DOHH2 (cell line): ENCODE data around the gene RPL36AL.
"Not testable (repeated sequence)": the region's sequence is repeated elsewhere in the genome, so short reads cannot be mapped to it uniquely, and the experiment has no call there.

Experiments used
- H3F3A ChIP-seq: fragments of 200-600 bp; sonication (generic), shearing (Covaris generic); 2 replicates; pipeline ENCODE4 v1.6.0; 2016; ENCODE audit warnings: antibody characterized with exemption, mild to moderate bottlenecking; ENCODE audit not compliant: control insufficient read depth, insufficient read depth
- H3K27ac ChIP-seq: fragments of 200-600 bp; sonication (generic); 2 replicates; pipeline ENCODE4 v1.5.1; 2014; ENCODE audit warnings: low read depth, mild to moderate bottlenecking, low read length, moderate library complexity
- H3K27me3 ChIP-seq: fragments of 200-600 bp; sonication (generic); 2 replicates; pipeline ENCODE4 v1.6.1; 2014; ENCODE audit warnings: mild to moderate bottlenecking, low read length, mixed read lengths; ENCODE audit not compliant: control insufficient read depth
- H3K36me3 ChIP-seq: fragments of 200-600 bp; sonication (generic); 2 replicates; pipeline ENCODE4 v1.6.1; 2014; ENCODE audit warnings: mild to moderate bottlenecking, low read length, moderate library complexity, mixed read lengths; ENCODE audit not compliant: control insufficient read depth
- H3K4me1 ChIP-seq: fragments of 200-600 bp; sonication (generic); 2 replicates; pipeline ENCODE4 v1.6.1; 2014; ENCODE audit warnings: mild to moderate bottlenecking, low read length, mixed read lengths; ENCODE audit not compliant: control insufficient read depth
- H3K4me2 ChIP-seq: fragments of 200-600 bp; sonication (generic); 2 replicates; pipeline ENCODE4 v1.6.0; 2014; ENCODE audit warnings: mild to moderate bottlenecking, low read length, moderate library complexity
- H3K4me3 ChIP-seq: fragments of 200-600 bp; sonication (generic); 2 replicates; pipeline ENCODE4 v1.5.1; 2014; ENCODE audit warnings: mild to moderate bottlenecking, low read length, mixed read lengths
- H3K79me2 ChIP-seq: fragments of 200-600 bp; sonication (generic); 2 replicates; pipeline ENCODE4 v1.6.1; 2014; ENCODE audit warnings: mild to moderate bottlenecking, low read length, mixed read lengths; ENCODE audit not compliant: control insufficient read depth
- H3K9me2 ChIP-seq: fragments of 200-600 bp; sonication (generic); replicated peaks from 2 replicates; pipeline ENCODE4 v1.6.1; 2014; ENCODE audit warnings: mild to moderate bottlenecking, low read length, mixed read lengths; ENCODE audit not compliant: control insufficient read depth
- H3K9me3 ChIP-seq: fragments of 200-600 bp; sonication (generic); 2 replicates; pipeline ENCODE4 v1.6.1; 2014; ENCODE audit warnings: antibody characterized with exemption, low read length, mixed read lengths; ENCODE audit not compliant: control insufficient read depth, insufficient read depth
- H4K20me1 ChIP-seq: fragments of 200-600 bp; sonication (generic); 2 replicates; pipeline ENCODE4 v1.6.0; 2014; ENCODE audit warnings: low read depth, mild to moderate bottlenecking, antibody characterized with exemption, low read length, moderate library complexity; ENCODE audit not compliant: control insufficient read depth, insufficient read depth
- CTCF ChIP-seq: fragments of 200-600 bp; sonication (generic); IDR thresholded peaks from one replicate; pipeline ENCODE4 v1.5.1; 2014; ENCODE audit warnings: antibody characterized with exemption, mild to moderate bottlenecking, low read depth, low read length; ENCODE audit not compliant: poor library complexity, severe bottlenecking
- EZH2phosphoT487 ChIP-seq: fragments of 200-600 bp; sonication (generic); IDR thresholded peaks from 2 replicates; pipeline ENCODE4 v1.6.1; 2017; ENCODE audit warnings: borderline replicate concordance, mild to moderate bottlenecking, antibody characterized with exemption, low read length, moderate library complexity, mixed read lengths

RPL36AL gene

GRCh38 chr14:49620182-49621113, at the start of gene RPL36AL, which contains the start of gene MGAT2:
RPL36AL (minus strand) TSS chr14:49620626; CDS start chr14:49619104, 1,522 bp downstream.
MGAT2 (plus strand) TSS chr14:49620799; CDS start chr14:49621269, 470 bp downstream.
- H3K4me1 ChIP-seq = peaks cover 46% of the 10 kb centered on the region
- peaks cover 31% of the 10 kb centered on the region; the same call in 1 of the 2 replicates for H4K20me1 ChIP-seq
- TF ChIP-seq EZH2phosphoT487 = no peak
- TF ChIP-seq CTCF = no peak

GRCh38 chr14:49659526-49660455, 39.4 kb upstream of the RPL36AL start:
- Histone ChIP-seq H3K79me2 (no peaks in the 10 kb centered on the region), H3K4me2 (no peak overlapping the region), H3K4me1 (no peaks in the 10 kb centered on the region), H3K9me2 (no peaks in the 10 kb centered on the region), H4K20me1 (no peaks in the 10 kb centered on the region), H3K9me3 (no peaks in the 10 kb centered on the region), H3K27me3 (no peaks in the 10 kb centered on the region), H3K36me3 (peaks cover 45% of the 10 kb centered on the region), H3K27ac (no peak overlapping the region), H3K4me3 (no peak overlapping the region), H3F3A (peaks cover 3% of the 10 kb centered on the region; the same call in 1 of the 2 replicates)
- TF ChIP-seq CTCF (no peak), EZH2phosphoT487 (no peak)

More at GRCh38 chr14:49620182-49621113, at the start of gene RPL36AL, which contains the start of gene MGAT2:
- Histone ChIP-seq H3K79me2 (peaks cover 94% of the 10 kb centered on the region), H3K9me3 (no peaks in the 10 kb centered on the region), H3K4me3 (peak within 1 kb of the TSS; percentile 94), H3K36me3 (peaks cover 89% of the 10 kb centered on the region), H3K4me2 (peak within 1 kb of the TSS; percentile 85), H3K27me3 (no peaks in the 10 kb centered on the region), H3K27ac (peak within 1 kb of the TSS; percentile 86), H3K9me2 (no peaks in the 10 kb centered on the region), H3F3A (peaks cover 38% of the 10 kb centered on the region)

- H3K36me3 ChIP-seq = peaks cover 46% of the 10 kb centered on the region
- not testable (repeated sequence) for H3K27me3 ChIP-seq, H3K4me3 ChIP-seq, H3K4me1 ChIP-seq, H3F3A ChIP-seq, H3K9me2 ChIP-seq, H3K79me2 ChIP-seq, H3K4me2 ChIP-seq, H3K27ac ChIP-seq, H4K20me1 ChIP-seq, H3K9me3 ChIP-seq
Measured at GRCh38 chr14:49657500-49657899, 37.1 kb upstream of the RPL36AL start.
